Heart left ventricle (tissue), 13 donors: ENCODE measurements around the gene PIK3C2A.

Source experiments
- CTCF ChIP-seq, 12 donors: fragments of 200-600 bp; sonication (generic) in 4 of 12; IDR thresholded peaks; one replicate each; pipeline versions ENCODE4 v1.5.0 to v1.8.0; 2018 to 2022; ENCODE audit warnings: antibody characterized with exemption in 12 of 12, mild to moderate bottlenecking in 5 of 12
- POLR2A ChIP-seq, 2 donors: fragments of 450-650 bp; IDR thresholded peaks; one replicate each; pipeline ENCODE4 v1.6.1; 2017; ENCODE audit warnings: antibody characterized with exemption in 2 of 2, mild to moderate bottlenecking in 2 of 2, moderate library complexity in 2 of 2
- donor health status: ischemic (EF 13 %, LVEDD 7.1; RV severe dilation, severe dysfunction).
- donor health status: DM: no; HTN: yes; CAD: no.
- donor health status: DM: no; HTN: no; CAD: no.
- donor health status: ischemic (EF 25% LVEDD 6.9; RV normal size, moderate dysfunction).
- donor health status: ischemic (EF 25% LVEDD 5.7; RV mildly dilated, moderate dysfunction).
- donor health status: ischemic (EF 35%, LVEDD 5.7; RV mildly dilated, moderate dysfunction).
- donor health status: nonischemic (EF 11% LVEDD 7.7; RV severe dilation, severe dysfunction).
- donor health status: DM: yes; HTN: yes; CAD: no.
- donor health status: PGD.
- donor health status: ischemic (EF 29% LVEDD 5.4; RV normal size, mild dysfunction).
- donor health status: nonischemic (EF 23%, LVEDD 6.1; RV moderate dilation, normal function).

GRCh38 chr11:17252704-17253103, 44.9 kb upstream of the PIK3C2A start:
- TF ChIP-seq CTCF (IDR thresholded peaks at IDR 0.05) (no peak), POLR2A (IDR thresholded peaks at IDR 0.05) (no peak)
